DOHH2 (cell line): ENCODE measurements around the gene FBXL13.

Experiments
- CTCF ChIP-seq: fragments of 200-600 bp; sonication (generic); IDR thresholded peaks from one replicate; pipeline ENCODE4 v1.5.1; 2014; ENCODE audit warnings: antibody characterized with exemption, mild to moderate bottlenecking, low read depth, low read length; ENCODE audit not compliant: poor library complexity, severe bottlenecking
- EZH2phosphoT487 ChIP-seq: fragments of 200-600 bp; sonication (generic); IDR thresholded peaks from 2 replicates; pipeline ENCODE4 v1.6.1; 2017; ENCODE audit warnings: borderline replicate concordance, mild to moderate bottlenecking, antibody characterized with exemption, low read length, moderate library complexity, mixed read lengths

- TF ChIP-seq CTCF (no peak), EZH2phosphoT487 (no peak)
Observed at GRCh38 chr7:102988631-102989560, 85.7 kb downstream of the FBXL13 start.
